ENCODE data around the gene EGFL6. TPM values are rescaled to one million over a fixed set of nuclear protein-coding genes. Genes with fewer than 3 reads are reported as not detected.
"Not testable (repeated sequence)": the region's sequence is repeated elsewhere in the genome, so short reads cannot be mapped to it uniquely, and the experiment has no call there.

Gene EGFL6
- total RNA-seq, 1 experiment from 2014 or later: not detected

- intact Hi-C loops (cut with micrococcal nuclease): no loop called here
- Mint-ChIP-seq H3K4me1 (ENCODE audit: insufficient read depth, unreplicated experiment) (no peaks in the 10 kb centered on the region), H3K27ac (ENCODE audit: low read depth, unreplicated experiment) (no peak overlapping the region), H3K36me3 (ENCODE audit: insufficient read depth, unreplicated experiment) (no peaks in the 10 kb centered on the region), H3K27me3 (ENCODE audit: insufficient read depth, unreplicated experiment) (peaks cover 42% of the 10 kb centered on the region), H3K4me3 (ENCODE audit: unreplicated experiment) (no peak overlapping the region), H3K9me3 (ENCODE audit: unreplicated experiment) (no peaks in the 10 kb centered on the region)
- ChIA-PET POLR2A (interaction anchor here (1.8 kb wide), 1 partner anchor 12 kb away, joined by 12 read pairs; the partner anchor contains the start of gene RAB9A), CTCF (no interaction called here)
- BruUV-seq (replicated peaks): no TSS peak
- no peak for TF ChIP-seq CTCF (IDR thresholded peaks at IDR 0.05; ENCODE audit: unreplicated experiment)
- DNase-seq (ENCODE audit: unreplicated experiment): no peak
These were observed 107.5 kb downstream of the EGFL6 start for GRCh38 chrX:13676885-13677284.

- CTCF ChIA-PET: interaction anchor here (0.6 to 1.3 kb wide), 2 partner anchors 34 to 184 kb away, joined by 4 read pairs; no protein-coding TSS in a partner anchor
- H3K4me1 Mint-ChIP-seq (ENCODE audit: insufficient read depth, unreplicated experiment); H3K4me3 Mint-ChIP-seq (ENCODE audit: unreplicated experiment); H3K36me3 Mint-ChIP-seq (ENCODE audit: insufficient read depth, unreplicated experiment); BruUV-seq (replicated peaks); intact Hi-C loops (cut with micrococcal nuclease); H3K27ac Mint-ChIP-seq (ENCODE audit: low read depth, unreplicated experiment); H3K9me3 Mint-ChIP-seq (ENCODE audit: unreplicated experiment); DNase-seq (ENCODE audit: unreplicated experiment): not testable (repeated sequence)
- POLR2A ChIA-PET: interaction anchor here (1.5 kb wide), 1 partner anchor 53 kb away, joined by 3 read pairs; no protein-coding TSS in a partner anchor
- H3K27me3 Mint-ChIP-seq (ENCODE audit: insufficient read depth, unreplicated experiment): peaks cover 35% of the 10 kb centered on the region
These were observed 110.3 kb downstream of the EGFL6 start for GRCh38 chrX:13679700-13680099.

GRCh38 chrX:13681595-13681994, 112.2 kb downstream of the EGFL6 start:
- Mint-ChIP-seq H3K27ac (ENCODE audit: low read depth, unreplicated experiment) (no peak overlapping the region), H3K36me3 (ENCODE audit: insufficient read depth, unreplicated experiment) (no peaks in the 10 kb centered on the region), H3K9me3 (ENCODE audit: unreplicated experiment) (no peaks in the 10 kb centered on the region), H3K4me3 (ENCODE audit: unreplicated experiment) (no peak overlapping the region), H3K27me3 (ENCODE audit: insufficient read depth, unreplicated experiment) (peaks cover 23% of the 10 kb centered on the region), H3K4me1 (ENCODE audit: insufficient read depth, unreplicated experiment) (peaks cover 10% of the 10 kb centered on the region)
- no peak for TF ChIP-seq CTCF (IDR thresholded peaks at IDR 0.05; ENCODE audit: unreplicated experiment)
- no TSS peak for BruUV-seq (replicated peaks)
- intact Hi-C loops (cut with micrococcal nuclease): no loop called here
- ChIA-PET POLR2A (interaction anchor here (1.5 kb wide), 1 partner anchor 12 kb away, joined by 8 read pairs; no protein-coding TSS in a partner anchor), CTCF (interaction anchor here (0.6 kb wide), 1 partner anchor 37 kb away, joined by 4 read pairs; no protein-coding TSS in a partner anchor)
- no peak for DNase-seq (ENCODE audit: unreplicated experiment)

Small RNA genes within 50 kb of the gene (microRNA-seq; reads per million reads assigned to microRNA genes)
- gene MIR6086: not detected

Other genes with a start within 250 kb of the EGFL6 start
- gene ATXN3L, start 249.5 kb upstream of the EGFL6 start, total RNA-seq (2022): not detected in 2 replicates
- gene TCEANC, start 83.5 kb downstream of the EGFL6 start, total RNA-seq (2022): 4.0 TPM in 2 replicates
- gene RAB9A, start 119.5 kb downstream of the EGFL6 start, total RNA-seq (2022): 28.0 and 32.3 TPM in 2 replicates
- 16.5 and 21.7 TPM in 2 replicates for gene TRAPPC2, start 165.0 kb downstream of the EGFL6 start, total RNA-seq (2022)
- gene OFD1, start 165.1 kb downstream of the EGFL6 start, total RNA-seq (2022): 44.3 and 44.8 TPM in 2 replicates
- 6.9 and 16.3 TPM in 2 replicates for gene GPM6B, start 247.5 kb downstream of the EGFL6 start, total RNA-seq (2022)

Data from MCF 10A (cell line).